ENCODE data around the gene TSPAN18.

DNA sequence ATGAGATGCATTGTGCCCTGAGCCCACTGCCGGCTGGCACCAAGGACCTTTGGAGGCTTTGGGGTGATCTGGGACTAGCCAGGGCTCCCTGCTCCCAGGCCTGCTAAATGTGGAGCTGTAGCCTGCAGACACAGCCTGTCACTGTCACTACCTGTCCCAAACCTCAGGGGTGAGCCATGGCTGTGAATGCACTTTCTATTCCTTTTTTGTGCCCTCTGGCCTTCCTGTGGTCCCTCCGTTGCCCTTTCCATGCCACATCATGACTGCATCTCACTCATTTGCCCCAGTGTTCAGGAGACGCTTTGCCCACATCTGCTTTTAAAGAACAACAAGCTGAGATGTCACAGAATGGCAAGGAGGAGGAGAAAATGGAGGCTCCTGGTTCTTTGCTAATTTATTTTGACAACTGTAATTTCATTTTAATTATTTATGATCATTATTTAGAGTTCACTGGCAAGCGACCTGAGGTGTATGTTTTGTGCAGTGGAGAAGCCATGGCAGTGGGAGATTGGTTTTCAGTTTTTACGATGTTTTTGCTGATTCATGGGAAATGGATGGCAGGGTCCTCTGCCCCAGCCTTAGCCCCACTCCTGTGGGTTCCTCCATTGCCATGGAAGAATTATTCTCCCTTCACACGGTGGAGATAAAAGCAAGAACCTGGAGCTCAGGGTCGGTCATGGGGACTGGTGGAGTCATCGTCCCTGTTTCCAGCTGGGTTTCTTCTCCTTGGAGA lies 69.2 kb downstream of the TSPAN18 start:
- TF ChIP-seq, protein P1, sequence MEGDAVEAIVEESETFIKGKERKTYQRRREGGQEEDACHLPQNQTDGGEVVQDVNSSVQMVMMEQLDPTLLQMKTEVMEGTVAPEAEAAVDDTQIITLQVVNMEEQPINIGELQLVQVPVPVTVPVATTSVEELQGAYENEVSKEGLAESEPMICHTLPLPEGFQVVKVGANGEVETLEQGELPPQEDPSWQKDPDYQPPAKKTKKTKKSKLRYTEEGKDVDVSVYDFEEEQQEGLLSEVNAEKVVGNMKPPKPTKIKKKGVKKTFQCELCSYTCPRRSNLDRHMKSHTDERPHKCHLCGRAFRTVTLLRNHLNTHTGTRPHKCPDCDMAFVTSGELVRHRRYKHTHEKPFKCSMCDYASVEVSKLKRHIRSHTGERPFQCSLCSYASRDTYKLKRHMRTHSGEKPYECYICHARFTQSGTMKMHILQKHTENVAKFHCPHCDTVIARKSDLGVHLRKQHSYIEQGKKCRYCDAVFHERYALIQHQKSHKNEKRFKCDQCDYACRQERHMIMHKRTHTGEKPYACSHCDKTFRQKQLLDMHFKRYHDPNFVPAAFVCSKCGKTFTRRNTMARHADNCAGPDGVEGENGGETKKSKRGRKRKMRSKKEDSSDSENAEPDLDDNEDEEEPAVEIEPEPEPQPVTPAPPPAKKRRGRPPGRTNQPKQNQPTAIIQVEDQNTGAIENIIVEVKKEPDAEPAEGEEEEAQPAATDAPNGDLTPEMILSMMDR (IDR thresholded peaks at IDR 0.05; ENCODE audit: low read length), result no peak
- no peak for TF ChIP-seq EZH2phosphoT487 (IDR thresholded peaks at IDR 0.05; ENCODE audit: low read length)
